GM21737 (cell line): ENCODE results near the gene ADGRF1.
"Not testable (repeated sequence)": the region's sequence is repeated elsewhere in the genome, so short reads cannot be mapped to it uniquely, and the experiment has no call there.

ENCODE experiments used
- ATAC-seq: cut with Tn5 transposase; IDR thresholded peaks from one replicate; pipeline ENCODE4 v1.9.1; 2021; ENCODE audit warnings: mild to moderate bottlenecking, moderate library complexity; ENCODE audit not compliant: unreplicated experiment

The ADGRF1 gene

DNA sequence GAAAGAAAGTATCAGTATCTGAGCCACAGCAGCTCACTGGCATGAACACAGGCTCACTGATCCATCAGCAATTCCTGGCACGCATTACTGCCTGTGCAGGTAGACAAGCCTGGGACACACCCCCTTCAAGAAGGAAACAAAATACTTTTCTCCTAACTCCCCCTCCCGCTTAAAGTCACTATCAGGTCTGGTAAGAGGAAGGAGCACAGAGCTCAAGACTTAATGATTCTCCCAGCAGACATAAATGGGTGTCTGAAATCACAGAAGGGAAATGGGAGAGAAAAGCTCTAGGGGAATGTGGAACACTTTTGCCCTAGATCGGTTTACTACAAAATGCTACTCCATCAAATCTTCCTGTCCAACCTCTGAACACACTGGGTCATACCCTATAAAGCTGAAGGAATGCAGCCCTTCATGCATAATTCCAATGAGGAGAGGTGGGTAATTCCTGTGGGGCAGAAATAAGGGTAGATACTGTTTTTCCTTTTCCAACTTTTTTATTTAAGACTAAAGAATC lies at the start of gene ADGRF1:
Gene ADGRF1 (minus strand): TSS at position 58 of the 517 bp plus-strand sequence. CDS start 13,271 bp downstream, outside the sequence.
- no peak for ATAC-seq

DNA sequence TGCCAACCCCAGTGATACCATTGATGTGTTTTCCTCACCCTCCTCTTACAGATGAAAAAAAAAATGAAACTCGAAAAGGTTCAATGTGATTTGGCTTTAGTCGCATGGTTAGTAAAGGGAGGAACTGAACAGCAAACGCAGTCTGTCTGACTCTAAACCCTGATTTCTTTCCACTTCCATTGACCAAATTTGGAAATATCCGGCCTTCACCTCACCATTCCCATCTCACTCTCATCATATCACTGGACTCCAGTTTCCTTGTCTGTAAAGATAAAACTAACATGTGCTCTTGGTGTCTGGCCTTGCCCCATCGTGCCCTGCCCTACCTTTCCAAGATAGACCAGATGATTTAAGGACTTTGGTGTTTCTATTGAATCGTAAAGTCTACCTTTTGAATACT lies 48.7 kb upstream of the ADGRF1 start:
- no peak for ATAC-seq

DNA sequence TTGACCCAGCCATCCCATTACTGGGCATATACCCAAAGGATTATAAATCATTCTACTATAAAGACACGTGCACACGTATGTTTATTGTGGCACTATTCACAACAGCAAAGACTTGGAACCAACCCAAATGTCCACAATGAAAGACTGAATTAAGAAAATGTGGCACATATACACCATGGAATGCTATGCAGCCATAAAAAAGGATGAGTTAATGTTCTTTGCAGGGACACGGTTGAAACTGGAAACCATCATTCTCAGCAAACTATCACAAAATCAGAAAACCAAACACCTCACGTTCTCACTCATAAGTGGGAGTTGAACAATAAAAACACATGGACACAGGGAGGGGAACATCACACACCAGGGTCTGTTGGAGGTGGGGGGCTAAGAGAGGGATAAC lies 47.3 kb upstream of the ADGRF1 start:
- ATAC-seq: not testable (repeated sequence)

DNA sequence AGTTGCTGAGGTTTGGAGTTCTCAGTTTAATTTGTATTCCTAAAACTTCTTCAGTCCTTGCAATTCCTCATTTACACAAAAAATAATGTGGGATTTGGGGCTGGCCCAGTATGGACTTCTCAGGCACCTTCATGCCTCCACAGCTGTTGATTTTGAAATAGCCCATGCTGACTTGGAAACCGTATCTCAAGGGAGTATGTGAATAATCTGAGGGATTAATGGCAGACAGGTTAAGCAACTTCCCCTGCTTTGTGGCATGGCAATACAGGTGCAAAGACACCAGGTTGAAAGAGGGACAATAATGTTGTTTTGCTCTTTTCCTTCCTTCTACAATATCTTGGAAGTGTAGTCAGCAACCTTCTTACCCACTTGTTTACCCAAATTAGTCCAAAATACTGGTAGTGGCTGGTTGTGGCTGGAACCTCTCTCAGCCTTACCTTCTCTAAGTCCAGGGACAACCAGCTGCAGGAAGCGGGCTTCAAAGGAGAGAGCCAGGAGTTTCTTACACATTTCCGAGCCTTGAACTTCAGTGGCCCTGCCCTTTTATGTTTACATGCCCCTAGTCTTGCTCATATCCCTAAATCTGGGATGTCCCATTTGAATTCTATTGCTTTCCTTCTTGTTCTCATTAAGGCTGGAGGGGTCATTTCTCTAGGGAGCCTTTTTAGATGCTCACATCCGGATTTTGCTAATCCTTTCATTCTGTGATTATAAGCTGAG lies 44.1 kb upstream of the ADGRF1 start:
- no peak for ATAC-seq

DNA sequence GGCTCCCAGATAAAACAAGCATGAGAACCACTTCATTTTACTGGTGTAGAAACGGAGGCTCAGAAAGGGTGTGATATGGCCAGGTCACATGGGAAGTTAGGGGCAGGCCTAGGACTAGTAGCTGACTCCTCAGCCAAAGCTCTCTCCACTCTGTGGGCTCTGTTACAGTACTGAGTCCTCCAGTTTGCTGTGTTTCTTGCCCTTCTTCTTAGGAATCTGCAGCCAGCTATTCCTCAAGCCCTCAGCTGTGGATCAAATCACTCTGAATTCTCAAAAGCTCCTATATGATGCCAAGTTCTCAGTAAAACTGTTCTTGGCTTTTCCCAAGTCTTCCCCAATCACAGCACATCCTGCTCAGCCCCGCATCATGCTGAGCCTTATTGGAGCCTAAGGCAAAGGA lies 42.5 kb upstream of the ADGRF1 start:
- no peak for ATAC-seq

DNA sequence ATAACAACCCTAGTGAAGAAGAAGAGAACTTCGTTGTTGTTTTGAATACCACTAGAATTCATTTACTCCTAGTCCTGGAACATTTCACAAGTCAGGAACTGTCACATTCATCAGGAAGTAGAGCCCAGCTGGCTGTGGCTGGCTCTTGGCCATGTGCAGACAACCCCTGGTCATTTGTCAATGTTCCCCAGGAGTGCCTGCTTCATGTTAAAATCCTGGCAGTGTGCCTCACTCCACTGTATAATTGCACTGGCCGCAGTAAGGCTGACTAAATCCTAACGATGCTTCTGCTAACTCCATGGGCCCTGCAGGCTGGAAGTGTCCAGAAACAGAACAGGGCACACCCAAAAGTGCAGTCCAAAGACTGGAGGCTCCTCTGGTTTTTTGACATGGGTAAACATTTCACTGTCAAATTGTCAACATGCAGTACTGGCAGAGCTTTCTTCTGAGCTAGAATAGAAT lies 41.5 kb upstream of the ADGRF1 start:
- no peak for ATAC-seq

DNA sequence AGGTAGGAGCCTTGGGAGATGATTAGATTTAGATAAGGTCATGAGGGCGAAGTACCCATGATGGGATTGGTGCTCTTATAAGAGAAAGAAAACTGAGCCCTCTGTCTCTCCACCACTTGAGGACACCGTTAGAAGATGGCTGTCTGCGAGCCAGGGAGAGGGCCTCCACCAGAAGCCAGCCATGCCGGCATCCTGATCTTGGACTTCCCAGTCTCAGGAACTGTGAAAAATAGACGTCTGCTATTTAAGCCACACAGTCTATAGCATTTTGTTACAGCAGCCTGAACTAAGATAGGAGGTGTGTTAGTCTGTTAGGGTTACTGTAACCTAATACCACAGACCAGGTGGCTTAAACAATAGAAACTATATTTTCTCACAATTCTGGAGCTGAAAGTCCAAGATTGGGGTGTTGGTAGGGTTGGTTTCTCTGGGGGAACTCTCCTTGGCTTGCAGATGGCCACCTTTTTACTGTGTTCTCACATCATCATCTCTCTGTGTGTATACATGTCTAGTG lies 38.0 kb upstream of the ADGRF1 start:
- ATAC-seq: no peak

DNA sequence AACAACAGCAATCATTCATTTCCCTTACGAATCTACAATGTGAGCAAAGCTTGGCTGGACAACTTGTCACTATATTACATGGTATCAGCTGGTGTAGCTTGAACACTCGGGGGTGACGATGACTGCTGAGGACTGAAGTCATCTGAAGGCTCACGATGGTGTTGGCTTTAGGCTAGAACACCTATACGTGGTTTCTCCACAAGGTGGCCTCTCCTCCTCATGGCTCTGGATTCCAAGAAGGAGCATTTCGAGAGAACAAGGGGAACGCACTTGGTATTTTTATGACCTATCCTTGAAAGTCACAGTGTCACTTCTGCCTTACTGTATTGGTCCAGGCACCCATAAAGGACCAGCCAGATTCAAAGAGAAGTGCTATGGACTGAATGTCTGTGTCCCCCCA lies 37.5 kb upstream of the ADGRF1 start:
- no peak for ATAC-seq

DNA sequence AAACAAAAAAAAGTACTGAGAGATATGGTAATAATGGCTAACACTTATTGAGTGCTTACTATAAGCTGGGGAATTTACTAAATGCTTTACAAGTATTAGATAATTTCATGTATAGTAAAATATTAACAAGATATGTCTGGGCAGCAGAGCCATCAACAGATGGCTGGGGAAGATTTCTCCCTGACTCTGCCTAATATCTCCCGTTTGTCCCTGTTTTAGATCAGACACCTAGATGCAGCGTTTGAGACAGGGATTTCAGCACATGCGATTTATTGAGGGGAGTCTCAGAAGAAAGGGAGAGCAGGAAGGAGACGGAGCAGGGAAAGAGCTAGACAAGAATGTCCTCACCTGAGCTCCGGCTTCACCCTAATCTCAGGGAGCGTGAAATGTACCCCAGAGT lies 36.9 kb upstream of the ADGRF1 start:
- no peak for ATAC-seq

DNA sequence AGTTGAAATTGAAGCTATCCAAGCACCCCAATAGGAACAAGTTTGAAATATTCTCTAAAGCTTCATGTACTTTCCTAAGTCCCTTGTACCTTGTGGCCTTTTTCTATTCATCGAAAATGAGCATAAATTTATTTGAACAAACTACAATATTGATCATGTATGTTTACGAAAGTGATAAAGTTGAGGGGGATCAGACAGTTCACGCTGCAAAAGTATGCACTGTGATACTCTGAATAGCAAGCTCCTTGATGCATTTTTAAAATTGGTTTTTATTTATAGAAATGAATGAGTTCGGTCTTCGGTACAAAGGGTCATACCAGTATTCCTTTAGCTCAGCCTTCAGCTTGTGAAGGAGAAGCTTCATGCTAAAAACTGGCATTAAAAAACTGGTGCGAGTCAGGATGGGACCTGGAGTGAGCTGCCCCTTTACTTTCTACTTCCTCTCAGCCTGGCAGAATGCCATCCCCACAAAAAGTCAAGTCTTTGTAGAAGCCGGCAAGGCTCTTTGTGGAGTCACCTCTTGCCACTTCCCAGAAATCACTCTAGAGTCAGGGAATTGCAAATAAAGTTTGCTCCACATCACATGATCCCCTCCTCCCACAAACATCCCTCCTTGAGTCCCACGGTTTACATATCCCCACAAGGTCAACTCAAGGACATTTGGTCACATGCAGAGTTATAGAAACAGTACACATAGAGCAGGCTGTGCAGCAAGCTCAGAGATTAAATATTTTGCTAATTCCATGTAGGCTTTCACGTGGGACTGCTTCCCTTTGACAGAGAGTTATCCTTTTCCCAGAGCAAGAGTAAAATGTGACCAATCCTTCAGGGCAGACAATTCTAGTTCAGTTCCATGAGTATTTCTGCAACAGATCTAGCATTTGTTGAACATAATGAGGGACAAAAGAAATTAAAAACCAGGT lies 34.6 kb upstream of the ADGRF1 start:
- ATAC-seq: no peak

DNA sequence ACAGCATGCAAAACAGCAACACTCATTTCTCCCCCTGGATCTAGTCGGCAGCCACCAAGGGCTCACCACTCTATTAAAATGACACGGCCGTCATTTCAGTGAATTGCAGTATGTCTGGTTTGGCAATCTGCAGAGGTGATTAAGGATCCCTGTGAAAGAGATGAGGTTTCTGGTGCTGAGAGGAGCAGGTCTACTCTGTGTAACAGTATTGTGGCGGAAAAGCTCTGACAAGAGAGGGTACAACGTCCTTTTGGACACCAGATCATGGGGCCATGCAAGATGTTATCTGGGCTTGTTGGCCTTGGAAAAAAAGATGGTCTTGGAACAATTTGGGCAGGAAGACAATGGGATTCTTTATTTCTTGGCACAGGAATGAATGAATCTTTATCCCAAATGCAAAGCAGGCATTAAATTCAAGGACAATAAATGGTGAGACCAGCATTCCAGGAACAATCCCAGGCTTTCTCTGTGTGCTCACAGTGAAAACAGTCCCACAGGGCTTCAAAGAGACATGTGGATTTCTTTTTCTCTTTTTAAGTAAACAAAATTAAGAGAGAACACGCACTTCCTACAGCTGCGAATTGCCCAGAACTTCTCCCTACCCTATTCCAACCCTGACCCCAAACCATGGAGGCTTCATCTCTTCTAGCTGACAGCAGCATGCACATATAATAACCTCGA lies 33.7 kb upstream of the ADGRF1 start:
- no peak for ATAC-seq

DNA sequence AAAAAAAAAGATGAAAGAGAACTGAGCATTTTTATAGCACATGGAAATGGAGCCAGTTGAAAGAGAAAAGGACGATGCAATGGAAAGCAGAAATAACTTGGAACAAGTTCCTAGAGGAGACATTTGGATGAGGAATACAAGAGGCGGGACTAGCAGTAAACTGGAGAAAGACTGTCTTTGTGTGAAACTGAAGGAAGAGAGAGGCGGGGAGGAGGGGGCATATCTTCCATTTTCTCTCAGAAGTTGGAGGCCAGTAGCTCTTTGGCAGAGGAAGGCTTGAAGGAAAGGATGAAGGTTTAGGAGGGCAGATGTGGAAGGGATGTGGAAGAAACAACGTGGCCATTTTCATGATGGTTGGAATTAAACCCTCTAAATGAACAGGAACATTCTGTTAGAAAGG lies 33.0 kb upstream of the ADGRF1 start:
- ATAC-seq: no peak

DNA sequence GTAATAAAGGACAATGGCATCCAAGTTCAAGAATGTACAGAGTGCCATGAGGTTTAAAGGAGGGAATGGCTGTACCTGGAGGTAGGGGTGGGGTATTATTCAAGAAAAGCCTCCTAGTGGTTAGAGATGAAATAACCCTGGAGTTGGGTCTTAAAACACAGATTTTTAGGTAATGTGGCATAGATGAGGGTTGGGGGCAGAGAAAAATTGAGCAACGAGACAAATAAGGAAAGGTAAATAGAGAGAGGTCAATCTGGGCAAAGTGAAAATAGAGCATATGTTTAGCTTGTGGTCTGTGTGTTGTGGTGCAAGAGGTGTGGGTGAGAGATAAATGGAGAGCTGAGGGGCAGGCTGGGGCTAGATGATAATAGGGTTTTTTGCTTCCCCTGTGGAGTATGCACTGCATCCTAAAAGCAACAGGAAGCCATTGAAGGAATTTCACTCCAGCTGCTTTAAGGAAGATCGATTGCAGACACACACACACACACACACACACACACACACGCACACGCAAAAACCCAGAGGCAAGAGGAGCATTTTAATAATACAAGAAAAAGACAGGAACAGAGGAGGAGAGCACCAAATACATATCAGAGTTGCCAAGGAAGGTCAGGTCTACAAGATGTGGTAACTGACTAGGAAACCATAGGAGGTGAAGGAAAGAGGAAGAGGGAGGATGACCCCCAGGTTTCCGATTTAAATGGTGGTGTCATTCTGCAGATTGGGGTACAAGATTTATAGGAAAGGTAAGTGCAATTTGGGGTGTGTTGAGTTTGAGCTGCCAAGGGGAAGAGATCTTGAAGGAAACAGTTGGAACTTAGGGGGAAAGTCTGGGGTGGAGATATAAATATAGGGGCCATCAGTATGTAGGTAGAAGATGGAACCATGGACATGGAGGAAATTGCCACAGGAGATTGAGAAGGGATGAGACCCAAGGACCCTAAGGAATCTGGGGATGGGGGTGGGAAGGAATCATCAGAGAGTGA lies 31.3 kb upstream of the ADGRF1 start:
- ATAC-seq: no peak

DNA sequence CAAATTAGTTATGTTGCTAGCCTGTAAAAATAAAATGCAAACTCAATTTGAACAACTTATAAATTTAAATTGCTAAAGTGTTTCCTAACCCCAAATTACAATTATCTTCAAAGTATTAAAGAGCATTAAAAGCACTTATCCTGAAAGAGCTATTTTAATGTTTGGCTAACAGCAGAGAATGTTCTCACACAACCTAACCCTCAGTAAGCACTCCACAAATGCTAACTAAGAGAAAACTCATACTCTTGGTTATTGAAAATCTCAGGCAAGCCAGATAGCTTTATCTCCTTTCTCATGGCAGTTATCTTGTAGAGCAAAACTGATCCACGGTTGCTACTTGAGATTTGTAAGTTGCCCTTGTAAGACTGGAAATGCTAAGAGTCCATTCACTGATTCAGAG lies 30.5 kb upstream of the ADGRF1 start:
- no peak for ATAC-seq

DNA sequence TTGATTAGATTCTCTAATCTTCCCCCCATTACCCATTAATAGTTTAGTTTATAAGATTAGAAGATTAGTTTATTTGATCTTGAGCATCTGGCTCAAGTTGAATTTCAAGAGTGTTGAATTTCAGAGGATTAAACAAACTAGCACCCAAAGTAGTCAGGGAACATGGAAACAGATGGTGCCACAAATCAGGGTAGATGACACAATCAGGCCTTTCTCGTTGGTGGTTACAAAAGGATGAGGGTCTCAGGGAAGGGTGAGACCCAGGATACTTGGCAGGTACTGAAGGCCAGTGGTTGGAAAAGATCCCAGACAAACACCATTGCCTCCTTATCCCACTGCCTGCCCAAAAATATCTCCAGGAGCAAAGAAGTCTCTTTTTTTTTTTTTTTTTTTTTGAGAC lies 29.5 kb upstream of the ADGRF1 start:
- ATAC-seq: no peak

DNA sequence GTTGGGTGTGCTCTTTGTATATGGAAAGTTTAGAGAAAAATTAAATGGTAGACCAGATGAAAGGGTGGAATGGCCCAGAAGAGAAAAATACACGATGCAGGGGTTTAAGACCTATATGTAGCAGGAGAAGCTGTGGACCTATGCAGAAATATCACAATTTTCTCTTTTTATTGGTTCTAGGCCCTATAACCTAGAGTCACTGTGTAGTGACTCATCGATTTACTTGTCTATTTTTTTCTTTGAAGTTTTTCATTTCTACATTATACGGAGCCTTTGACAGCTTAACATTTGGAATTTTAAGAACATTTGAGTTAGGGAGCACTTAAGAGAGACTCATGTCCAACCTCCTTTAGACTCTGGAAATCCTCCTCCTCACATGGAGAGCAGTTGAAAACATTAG lies 28.3 kb upstream of the ADGRF1 start:
- ATAC-seq: no peak

DNA sequence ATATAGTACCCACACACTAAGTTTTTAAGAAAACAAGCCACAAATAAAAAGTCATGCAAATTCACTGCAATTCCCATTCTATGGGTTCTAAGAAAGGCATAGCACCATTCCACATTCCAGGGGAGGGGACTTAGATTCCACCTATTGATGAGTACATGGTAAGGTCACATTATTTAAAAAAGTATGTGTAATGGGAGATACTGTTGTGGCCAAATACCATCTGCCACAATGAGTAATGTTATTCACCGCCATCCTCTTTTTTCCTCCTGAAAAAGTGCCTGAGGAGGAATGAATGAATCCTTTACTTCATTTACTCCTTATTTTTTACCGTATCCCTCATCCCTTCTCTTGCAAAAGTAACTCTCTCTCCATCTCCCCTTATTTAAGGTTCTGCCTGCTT lies 27.0 kb upstream of the ADGRF1 start:
- ATAC-seq: no peak

DNA sequence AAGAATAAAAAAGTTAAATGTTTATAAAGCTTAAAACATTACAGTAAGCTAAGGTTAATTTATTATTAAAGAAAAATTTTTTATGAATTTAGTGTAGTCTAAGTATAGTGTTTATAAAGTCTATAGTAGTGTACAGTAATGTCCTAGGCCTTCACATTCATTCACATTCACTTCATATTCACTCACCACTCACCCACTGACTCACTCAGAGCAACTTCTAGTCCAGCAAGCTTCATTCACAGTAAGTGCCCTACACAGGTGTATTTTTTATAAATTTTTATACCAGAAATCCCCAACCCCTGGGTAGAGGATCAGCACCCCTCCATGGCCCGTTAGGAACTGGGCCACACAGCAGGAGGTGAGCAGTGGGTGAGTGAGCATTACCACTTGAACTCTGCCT lies 24.3 kb upstream of the ADGRF1 start:
- no peak for ATAC-seq

DNA sequence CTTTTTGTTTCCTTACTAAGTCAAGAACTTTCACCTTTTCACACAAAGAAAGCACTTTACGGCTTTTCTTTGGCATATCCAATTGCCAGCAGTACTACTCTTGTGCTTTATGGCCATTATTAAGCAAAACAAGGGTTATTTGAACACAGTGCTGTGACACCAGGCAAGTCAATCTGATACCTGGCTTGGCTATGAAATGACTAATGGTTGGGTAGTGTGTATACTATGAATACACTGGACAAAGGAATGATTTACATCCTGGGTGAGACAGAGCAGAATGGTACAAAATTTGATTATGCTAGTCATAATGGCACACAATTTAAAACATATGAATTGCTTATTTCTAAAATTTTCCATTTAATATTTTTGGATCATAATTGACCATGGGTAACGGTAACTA lies 22.1 kb upstream of the ADGRF1 start:
- no peak for ATAC-seq

DNA sequence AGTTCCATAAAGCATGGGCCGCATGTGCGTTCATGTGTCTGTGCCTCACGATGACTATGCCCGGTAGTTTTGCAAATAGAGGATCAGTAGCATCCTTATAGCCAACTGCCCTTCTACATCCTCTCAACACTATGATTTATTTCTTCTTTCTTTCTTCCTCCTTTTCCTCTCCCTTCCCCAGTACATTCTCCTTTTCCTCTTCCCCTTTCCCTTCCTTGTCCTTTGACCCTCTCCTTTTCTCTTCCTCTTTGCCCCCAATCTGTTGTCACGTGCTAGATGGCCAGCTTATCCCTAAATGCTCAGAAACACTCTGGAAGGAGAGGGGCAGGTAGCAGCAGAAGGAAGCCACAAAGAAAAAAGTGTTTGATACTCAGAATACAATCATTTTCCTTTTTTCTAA lies 20.2 kb upstream of the ADGRF1 start:
- no peak for ATAC-seq
